DMS79 treated with DMSO at 0.1 percent for 48 hours (cell line): Measurements from ENCODE around the gene ELF2.
"Not testable (repeated sequence)": the region's sequence is repeated elsewhere in the genome, so short reads cannot be mapped to it uniquely, and the experiment has no call there.

ENCODE experiments used
- DNase-seq: peaks from one replicate; lab custom pipeline; 2025; lab: John Stamatoyannopoulos, UW

The ELF2 gene

GRCh38 chr4:139142980-139143379 is 34.0 kb downstream of the ELF2 start:
- DNase-seq: no peak

GRCh38 chr4:139142087-139142486 is 34.9 kb downstream of the ELF2 start:
- DNase-seq: peak; percentile 39

- no peak for DNase-seq
Measured at GRCh38 chr4:139137763-139138162, 39.3 kb downstream of the ELF2 start.

- DNase-seq: no peak
Measured at GRCh38 chr4:139134403-139134802, 42.6 kb downstream of the ELF2 start.

- peak; percentile 94 for DNase-seq
Measured at GRCh38 chr4:139131209-139131870, 45.7 kb downstream of the ELF2 start.

- DNase-seq: no peak
Measured at GRCh38 chr4:139129206-139129605, 47.8 kb downstream of the ELF2 start.

- no peak for DNase-seq
Measured at GRCh38 chr4:139126898-139127297, 50.1 kb downstream of the ELF2 start.

GRCh38 chr4:139123910-139124309 is 53.1 kb downstream of the ELF2 start:
- no peak for DNase-seq

- DNase-seq: no peak
Measured at GRCh38 chr4:139118365-139118764, 58.7 kb downstream of the ELF2 start.

- no peak for DNase-seq
Measured at GRCh38 chr4:139115226-139115625, 61.8 kb downstream of the ELF2 start.

GRCh38 chr4:139114795-139115194 is 62.2 kb downstream of the ELF2 start:
- not testable (repeated sequence) for DNase-seq

GRCh38 chr4:139112650-139113049 is 64.4 kb downstream of the ELF2 start:
- no peak for DNase-seq

- no peak for DNase-seq
Measured at GRCh38 chr4:139108567-139109128, 68.4 kb downstream of the ELF2 start.

- DNase-seq: peak; percentile 72
Measured at GRCh38 chr4:139099366-139099982, 77.5 kb downstream of the ELF2 start.

GRCh38 chr4:139092271-139092670 is 84.7 kb downstream of the ELF2 start:
- DNase-seq: no peak

- DNase-seq: peak; percentile 4
Measured at GRCh38 chr4:139085141-139085540, 91.9 kb downstream of the ELF2 start.

- peak; percentile 50 for DNase-seq
Measured at GRCh38 chr4:139084804-139085093, 92.3 kb downstream of the ELF2 start.

- peak; percentile 83 for DNase-seq
Measured at GRCh38 chr4:139083956-139084803, 92.8 kb downstream of the ELF2 start.

- peak; percentile 52 for DNase-seq
Measured at GRCh38 chr4:139083607-139083955, 93.4 kb downstream of the ELF2 start.

GRCh38 chr4:139082750-139083606 is 94.0 kb downstream of the ELF2 start:
- DNase-seq: peak; percentile 89

GRCh38 chr4:139078926-139079325 is 98.1 kb downstream of the ELF2 start:
- DNase-seq: no peak
